ENCODE results near the gene ABCA1.
"Not testable (repeated sequence)": the region's sequence is repeated elsewhere in the genome, so short reads cannot be mapped to it uniquely, and the experiment has no call there.

Gene ABCA1

DNA sequence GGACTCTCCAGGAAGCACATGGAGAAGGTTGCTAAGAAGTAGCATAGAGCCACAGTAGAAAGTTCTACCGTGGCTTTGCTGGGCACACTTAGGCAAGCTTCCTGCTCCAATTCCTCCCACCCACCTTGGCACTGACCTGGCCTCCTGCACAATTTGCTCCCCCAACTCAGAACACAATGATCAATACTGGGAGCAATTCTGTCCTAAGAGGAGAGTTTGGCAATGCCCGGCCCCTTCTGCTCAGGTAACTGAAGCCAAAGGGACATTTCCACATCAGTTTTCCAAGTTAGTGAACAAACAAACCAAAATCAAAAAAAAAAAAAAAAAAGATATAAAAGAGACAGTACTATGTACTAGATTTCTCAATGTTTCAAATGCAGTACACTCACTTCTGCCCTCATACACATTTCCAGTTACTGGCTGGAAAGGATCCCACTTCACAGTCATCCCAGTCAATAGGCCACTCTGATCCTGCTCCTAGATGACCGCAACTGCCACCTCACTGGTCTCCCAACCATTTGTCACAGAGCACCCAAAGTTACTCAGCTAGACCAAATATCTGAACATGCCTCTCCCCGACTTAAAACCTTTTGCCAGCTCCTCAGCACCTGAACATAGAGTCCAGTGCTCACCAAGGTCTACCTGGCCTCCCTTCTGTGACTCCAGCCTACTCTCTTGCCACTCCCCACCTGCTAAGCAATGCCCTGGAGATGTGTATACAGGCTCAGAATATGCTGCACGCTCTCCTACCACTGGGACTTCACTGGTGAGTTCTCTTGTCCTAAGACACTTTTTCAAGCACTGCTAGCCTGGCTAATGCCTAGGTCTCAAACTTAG, 21.3 kb downstream of the ABCA1 start:
- peak; percentile 82 for DNase-seq (ENCODE audit: low read depth)

DNA sequence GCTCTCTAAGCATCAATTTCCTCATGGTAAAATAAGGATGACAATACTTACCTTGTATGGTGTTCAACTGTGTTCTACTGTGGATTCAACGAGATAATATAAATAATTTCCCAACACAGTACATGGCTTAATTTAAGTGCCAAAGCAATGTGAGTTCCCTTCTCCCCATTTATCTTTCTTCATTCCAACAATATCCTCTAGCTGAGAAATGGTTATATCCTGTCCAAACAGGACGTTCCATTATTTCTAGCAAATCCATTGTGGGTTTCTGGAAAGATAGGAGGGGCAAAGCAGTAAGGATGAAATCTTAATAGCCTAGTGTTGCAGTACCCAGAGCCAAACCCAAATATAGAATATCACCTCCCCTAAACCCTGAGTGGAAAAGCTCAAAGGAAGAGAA, 22.0 kb downstream of the ABCA1 start:
- DNase-seq (ENCODE audit: low read depth): no peak

DNA sequence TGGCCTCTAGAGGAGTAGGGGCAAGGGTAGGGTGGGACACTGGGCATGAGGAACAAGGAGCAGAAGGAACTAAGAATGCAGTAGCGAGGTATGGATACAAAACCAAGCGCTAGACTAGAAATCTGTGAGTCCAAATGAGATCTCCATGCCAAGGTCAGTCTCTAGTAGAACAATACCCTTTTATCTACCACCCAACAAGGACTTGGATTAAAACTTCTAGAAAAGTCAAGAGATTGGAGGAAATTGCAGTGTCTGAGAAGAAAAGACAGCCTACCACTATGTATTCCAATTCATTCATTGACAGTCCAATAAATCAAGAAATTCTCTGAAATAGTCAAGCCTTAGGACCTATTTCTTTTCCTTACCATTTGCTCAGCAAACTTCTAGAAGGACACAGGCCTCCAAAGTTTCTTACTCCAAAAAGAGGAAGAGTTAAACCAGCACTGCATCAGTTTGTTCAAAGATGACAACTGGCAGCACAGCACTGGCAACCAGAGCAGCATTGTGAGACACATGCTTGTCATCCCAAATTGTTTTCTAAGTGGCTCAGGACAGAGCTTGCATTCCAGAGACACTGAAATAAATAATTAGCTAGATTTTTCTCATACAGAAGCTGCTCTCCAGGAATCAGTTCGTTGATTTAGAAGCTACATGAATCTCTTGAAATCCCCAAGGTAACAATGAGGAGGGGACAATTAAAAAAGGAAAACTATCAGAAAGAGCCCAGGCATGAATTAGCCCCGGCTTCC, 22.6 kb downstream of the ABCA1 start:
- no peak for DNase-seq (ENCODE audit: low read depth)

DNA sequence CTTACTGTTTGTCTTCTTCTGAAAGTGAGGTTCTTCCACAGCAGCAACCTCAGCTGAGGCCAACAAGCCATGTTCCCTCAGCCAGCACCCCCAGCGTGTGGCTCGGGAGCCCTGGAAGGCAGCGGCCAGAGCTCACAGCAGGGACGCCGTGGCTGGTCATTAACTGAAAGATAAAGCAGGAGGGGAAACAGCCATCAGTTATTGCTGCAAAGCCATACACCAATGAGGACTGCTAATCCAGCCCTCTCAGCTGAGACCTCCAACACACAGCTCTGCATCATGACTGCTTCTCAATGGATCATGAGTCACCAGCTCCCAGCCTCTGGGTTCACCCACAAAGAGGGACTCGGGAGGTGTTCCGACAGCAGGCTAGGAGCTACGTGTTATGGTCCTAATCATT, 24.3 kb downstream of the ABCA1 start:
- DNase-seq (ENCODE audit: low read depth): peak; percentile 76

DNA sequence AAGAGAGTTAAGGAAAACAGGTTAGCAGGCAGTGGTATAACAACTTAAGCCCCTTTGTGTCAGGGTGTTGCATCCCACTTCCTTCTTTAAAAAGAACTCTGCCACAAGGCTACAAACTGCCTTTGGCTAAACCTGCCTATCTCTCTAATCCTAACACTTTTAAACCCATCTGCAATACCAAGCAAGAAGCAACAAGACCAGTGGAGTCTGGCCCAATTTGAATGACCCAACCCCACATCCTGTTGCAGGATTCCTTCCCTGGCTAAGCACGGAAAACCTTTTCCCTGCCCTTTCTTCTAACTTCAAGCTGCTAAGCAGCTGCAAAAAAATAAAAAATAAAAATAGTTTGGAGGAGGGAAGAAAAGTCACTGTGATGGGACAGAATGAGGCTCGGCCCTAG, 27.1 kb downstream of the ABCA1 start:
- peak; percentile 25 for DNase-seq (ENCODE audit: low read depth)

DNA sequence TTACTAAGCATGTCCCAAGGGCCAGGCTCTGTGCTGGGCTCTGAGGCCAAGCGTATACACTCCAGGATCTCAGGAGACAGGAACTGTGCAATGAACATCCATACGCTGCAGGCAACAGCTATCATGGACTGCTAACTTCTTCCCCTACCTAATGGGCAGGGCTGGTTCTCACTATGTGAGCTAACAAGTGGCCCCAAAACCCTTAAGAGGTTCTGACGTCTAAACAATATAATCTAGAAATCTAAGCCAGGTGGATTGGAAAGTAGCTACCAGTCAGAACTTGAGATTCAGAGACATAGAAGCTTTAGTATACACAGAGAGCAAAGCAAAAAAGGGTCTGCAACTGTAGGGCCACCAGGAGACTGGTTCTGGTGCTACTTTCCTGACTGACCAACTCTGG, 27.6 kb downstream of the ABCA1 start:
- no peak for DNase-seq (ENCODE audit: low read depth)

DNA sequence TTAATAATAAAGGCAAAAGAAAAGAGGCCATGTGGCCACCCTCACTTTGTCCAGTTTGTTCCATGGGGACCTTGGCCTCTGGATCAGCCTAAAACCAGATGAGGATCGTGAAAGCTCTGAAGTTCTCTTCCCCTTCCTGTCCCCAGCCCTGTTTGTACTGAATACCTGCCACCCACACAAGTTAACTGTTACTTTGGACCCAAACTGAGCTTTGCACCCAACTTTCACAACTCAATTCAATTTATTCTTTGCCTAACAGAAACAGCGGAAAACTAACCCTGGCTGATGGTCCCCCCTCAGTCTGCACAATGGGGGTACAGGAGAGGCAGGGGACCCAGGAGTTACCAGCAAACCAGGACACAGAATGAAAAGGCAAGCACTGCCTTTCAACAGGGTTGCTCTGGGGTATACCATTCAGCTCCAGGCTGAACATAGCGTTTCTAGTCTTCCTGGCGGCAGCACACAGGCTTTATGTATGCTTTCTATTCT, 28.2 kb downstream of the ABCA1 start:
- no peak for DNase-seq (ENCODE audit: low read depth)

DNA sequence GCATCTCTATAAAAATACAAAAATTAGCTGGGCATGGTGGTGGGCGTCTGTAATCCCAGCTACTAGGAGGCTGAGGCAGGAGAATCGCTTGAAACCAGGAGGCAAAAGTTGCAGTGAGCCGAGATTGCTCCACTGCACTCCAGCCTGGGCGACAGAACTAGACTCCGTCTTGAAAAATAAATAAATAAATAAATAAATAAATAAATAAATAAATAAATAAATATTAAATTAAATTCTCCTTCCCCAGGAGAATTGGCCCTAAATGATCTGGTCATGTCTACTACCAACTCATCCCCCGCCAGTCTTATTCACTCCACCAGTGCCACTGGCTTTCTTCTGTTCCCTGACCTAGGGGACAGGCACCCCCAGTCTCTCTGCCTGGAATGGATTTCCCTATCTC, 29.6 kb downstream of the ABCA1 start:
- DNase-seq (ENCODE audit: low read depth): not testable (repeated sequence)

DNA sequence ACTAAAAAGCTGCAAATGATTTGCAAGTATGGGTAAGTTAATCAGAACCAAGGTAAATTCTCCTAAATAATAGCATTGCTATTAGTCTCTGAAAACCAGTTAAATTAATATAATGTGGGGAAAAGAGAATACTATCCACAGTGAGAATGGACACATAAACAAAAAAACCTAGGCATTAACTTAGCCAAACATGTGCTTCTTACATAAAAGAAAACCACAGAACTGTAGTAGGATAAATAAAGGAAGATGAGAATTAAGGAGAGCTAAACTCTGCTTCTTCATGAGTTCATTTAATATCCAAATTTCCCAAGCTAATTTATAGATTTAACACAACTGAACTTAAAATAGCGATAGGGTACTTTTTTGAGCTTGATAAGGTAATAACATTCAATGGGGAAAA, 31.8 kb downstream of the ABCA1 start:
- peak; percentile 33 for DNase-seq (ENCODE audit: low read depth)

DNA sequence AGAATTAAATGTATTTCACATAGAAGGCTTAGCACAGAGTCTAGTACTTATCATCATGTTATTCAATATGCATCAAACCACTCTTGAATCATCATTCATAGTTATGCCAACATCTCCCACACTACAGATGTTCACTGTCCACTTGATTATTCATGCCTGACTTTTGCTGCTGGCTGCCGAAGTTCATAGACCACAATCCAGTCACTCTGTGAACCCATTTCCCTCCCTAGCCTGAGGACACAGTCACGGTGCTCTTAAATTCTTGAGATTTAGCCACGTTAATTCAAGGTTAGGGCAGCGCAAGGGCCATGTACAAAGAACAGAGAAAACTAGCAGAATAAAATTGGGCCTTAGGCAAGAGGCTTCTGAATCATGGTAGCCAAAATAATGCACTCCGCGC, 32.4 kb downstream of the ABCA1 start:
- peak; percentile 88 for DNase-seq (ENCODE audit: low read depth)

DNA sequence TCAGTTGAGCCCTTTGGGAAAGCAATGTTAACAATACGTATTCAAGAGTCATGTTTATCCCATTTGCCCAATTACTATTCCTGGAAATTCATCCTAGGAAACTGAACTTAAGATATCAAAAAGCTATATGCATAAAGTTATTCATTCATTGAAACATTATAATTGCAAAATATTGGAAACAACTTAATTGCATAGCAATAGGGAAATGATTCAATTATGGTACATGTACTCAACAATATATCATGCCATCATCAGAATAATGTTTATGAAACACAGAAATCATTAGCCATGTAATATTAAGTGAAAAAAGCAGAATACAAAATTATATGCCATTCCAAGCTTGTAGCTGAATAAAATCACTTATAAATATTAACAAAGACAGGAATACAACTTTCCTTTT, 35.3 kb downstream of the ABCA1 start:
- no peak for DNase-seq (ENCODE audit: low read depth)

DNA sequence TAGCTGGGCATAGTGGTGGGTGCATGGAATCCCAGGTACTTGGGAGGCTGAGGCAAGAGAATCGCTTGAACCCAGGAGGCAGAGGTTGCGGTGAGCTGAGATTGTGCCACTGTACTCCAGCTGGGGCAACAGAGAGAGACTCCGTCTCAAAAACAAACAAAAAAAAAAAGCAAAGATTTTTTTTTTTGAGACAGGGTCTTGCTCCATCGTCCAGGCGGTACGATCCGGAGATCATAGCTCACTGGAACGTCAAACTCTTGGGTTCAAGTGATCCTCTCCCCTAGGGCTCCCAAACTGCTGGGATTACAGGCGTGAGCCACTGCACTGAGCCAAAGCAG, 37.6 kb downstream of the ABCA1 start:
- no peak for DNase-seq (ENCODE audit: low read depth)

DNA sequence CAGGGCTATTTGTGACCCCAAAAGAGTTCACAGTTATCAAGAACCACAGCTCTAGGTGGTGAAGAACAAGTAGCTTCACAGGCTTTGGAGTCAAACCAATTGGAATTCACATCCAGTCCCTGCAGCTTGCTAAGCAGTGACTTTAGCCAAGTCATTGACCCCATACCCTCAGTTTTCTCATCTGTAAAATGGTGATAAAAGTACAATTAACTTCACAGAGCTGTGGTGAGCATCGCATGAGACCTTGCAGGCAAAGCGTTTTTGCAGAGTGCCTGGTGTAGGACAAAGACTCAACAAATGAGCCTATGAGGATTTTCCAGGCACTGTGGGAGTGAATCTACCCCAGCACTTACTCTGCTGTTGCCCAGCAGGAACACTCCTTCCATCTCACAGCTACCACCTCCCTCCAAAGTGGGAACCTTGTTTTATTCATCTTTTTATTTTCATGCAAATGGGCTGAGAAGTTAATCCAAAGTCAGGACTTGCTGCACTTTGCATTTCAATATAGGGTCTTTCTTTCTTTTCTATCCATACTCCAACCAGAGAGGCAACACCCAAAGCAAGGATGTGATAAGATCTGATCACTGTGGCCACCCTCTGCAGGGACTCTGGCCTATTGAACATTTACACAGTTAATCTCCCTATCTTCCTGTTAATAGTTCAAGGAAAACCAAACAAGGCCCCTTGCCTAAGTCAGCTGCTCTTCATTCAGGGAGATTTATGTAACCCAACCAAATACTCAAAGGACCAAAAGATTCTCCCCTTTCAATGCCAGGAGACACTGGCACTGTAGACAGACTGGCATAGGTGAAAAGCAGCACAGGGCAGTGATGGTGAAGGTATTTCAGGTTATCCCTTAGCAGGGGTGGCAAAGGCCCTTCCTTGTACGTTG, 41.9 kb downstream of the ABCA1 start:
- DNase-seq (ENCODE audit: low read depth): no peak

DNA sequence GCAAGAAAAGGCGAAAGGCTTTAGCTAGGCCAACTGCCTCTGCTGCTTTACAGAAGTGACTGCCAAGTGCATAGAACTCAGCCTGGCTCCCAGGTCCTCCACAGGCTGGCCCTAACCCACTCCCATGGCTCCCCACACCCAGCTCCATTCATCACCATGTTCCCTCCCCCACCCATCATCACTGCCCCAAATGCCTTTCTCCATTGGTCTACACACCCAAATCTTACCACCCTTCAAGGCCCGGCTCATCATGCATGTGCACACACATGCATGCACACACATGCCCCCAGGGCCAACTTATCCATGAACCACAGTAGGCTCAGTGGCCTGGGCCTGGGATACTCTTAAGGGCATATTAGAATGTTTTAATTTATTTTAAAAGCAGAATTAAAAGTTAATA, 44.8 kb downstream of the ABCA1 start:
- no peak for DNase-seq (ENCODE audit: low read depth)

DNA sequence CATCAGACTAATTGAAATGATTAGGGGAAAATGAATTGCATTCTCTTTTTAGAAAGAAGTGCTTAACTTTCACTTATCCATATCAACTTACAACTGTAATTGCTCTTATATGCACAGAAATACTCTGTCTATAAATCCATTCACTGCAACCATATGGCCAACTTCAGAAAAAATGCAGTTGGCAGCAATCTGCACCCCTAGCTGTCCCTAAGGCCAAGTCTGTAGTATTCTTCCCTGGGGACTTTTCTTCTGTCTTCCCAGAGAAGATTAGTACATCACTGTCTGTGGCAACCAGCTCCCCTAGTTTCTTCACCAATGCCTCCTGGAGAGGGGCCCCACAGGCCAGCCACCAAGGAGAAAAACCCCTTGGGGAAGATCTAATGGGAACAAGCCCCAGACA, 45.4 kb downstream of the ABCA1 start:
- no peak for DNase-seq (ENCODE audit: low read depth)

DNA sequence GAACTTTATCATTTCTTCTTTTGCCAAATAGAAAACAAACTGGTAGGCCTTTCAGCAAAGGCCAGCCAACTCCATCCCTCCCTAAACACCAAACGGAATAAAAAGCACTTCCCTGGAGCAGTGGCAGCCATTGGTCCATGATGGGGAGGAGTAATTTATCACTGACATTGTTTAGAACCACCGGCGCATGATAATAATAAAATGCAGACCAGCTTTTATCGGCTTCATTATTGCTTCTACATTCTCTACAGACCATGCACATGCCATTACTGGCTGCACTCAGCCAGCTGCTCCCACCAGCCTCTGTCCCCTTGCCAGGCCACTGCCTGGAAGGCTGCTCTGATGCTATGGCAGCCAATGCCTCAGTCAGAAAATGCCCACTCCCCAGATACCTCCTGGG, 45.9 kb downstream of the ABCA1 start:
- no peak for DNase-seq (ENCODE audit: low read depth)

DNA sequence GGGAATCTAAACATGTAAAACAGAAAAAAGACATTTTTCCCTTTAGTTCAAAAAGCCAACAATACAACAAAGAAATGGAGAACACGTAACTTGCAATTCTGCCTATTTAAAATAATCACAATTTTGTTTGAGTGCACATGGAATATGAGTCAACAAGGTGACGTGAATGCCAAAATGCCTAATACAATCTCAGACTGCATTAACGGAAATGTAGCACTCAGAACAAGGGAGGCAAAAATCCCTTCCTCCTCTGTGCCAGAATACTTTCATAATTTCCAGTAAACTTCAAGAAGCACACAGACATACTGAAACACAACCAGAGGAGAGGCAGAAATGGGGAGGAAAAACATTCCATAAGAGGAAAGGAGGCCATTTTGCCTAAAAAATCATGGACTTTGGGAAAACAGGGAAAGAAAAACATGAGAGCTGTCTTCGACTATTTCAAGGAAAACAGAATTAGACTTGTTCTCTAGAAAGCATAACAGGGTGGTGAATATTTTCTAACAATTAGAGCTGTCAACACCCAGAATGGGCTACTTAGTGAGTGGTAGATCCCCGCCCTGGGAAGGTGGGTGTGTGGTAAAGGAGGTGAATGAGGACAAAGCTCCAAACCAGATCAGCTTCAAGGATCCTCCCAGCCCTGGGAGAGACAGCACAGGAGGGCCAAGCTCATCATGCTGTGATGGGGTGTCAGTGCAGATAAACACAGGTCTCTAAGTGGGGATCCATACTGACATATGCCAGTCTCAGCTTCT, 48.2 kb downstream of the ABCA1 start:
- peak; percentile 93 for DNase-seq (ENCODE audit: low read depth)

DNA sequence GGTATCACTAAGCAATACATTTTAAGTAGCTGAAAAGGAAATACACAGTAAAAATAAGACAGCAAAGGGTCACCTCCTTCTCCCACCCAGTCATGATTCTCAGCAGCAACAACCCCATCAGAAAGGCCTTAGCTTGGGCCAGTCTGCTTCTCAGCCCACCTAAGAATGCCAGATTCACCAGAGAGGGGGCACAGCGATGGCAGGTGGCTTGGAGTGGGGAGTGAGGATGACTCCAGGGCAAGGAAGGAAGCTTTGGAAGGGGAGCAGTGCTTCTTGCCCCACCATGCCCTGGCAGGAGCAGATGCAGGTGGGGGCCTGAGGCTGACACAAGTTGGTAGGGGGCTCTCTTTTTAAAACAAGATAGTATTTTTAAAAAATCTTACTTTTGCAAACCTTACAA, 51.4 kb downstream of the ABCA1 start:
- DNase-seq (ENCODE audit: low read depth): no peak

DNA sequence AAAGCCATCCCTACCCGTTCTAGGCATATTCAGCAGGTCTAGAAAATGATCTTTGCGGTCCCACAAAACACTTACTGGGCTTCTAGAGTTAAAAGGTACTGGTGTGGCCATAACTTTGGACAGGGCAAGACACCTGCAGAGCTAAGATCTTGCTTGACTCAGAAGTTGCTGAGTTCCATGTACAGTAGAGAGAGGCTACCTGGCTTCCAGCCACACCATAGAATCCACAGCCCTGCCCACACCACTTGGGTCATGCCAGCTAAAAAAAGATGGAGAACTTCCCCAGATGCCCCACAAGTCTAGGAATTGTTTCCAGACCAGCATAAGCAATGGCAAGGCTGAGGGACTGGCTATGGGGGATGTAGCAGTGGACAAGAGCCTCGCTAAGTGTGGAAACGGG, 52.1 kb downstream of the ABCA1 start:
- no peak for DNase-seq (ENCODE audit: low read depth)

DNA sequence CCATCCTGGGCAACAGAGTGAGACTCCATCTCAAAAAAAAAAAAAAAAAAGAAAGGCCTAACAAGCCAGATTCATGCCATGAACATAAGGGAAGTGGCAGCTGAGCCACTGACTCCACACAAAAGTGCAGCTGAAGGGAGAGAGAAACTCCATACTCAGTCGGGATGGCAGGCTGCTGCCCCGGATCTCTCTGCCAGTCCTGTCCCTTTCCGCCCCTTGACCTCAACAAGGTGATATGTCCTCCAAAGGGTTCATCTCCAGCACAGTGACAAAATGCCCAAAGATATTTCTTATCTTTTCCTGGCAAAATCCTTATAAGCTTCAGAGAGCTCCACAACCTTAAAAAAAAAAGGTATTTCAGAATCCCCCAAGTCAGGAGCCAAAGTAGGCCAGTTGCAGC, 52.6 kb downstream of the ABCA1 start:
- no peak for DNase-seq (ENCODE audit: low read depth)

DNA sequence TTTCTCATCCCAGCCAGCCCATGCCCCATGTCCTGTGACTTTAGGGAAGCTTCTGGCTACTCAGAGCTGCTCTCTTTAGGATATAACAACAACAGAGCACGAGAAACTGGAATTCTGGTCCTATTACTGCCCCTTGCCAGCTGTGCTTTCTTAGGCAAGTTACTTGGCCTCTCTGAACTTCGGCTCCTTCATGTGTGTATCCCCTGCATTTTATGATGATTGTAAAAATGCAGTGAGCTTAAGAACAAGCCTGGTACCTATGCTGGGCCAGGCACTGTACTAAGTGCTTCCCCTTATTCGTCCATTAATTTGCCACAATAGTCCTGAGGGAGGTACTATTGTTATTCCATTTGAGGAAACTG, 54.5 kb downstream of the ABCA1 start:
- DNase-seq (ENCODE audit: low read depth): no peak
